Body of pancreas (tissue), 4 donors: ENCODE measurements around the gene TNS3. TPM values are rescaled to one million over a fixed set of nuclear protein-coding genes. Genes with fewer than 3 reads are reported as not detected.

Experiments used
- ATAC-seq: fragments of 150-250 bp; one replicate; pipeline ENCODE4 v1.9.1; 2016
- DNase-seq, 4 donors: peaks; one replicate each; pipeline ENCODE4 v3.0.0-alpha.2; 2019
- H3K27ac ChIP-seq, 4 donors: fragments of 200-600 bp; sonication (generic); 1 replicate in 3 of 4; 2 replicates in 1 of 4; pipeline versions ENCODE4 v1.5.1 to v1.6.1; 2016 to 2019; ENCODE audit warnings: mild to moderate bottlenecking in 1 of 4, mixed read lengths in 1 of 4, moderate library complexity in 1 of 4
- H3K27me3 ChIP-seq, 2 donors: fragments of 200-600 bp; sonication (generic); one replicate each; pipeline ENCODE4 v1.6.0; 2016; ENCODE audit warnings: mild to moderate bottlenecking in 1 of 2
- H3K36me3 ChIP-seq, 2 donors: fragments of 200-600 bp; sonication (generic); replicated peaks in 1 of 2; 2 replicates each; pipeline ENCODE4 v1.5.1; 2016; ENCODE audit warnings: low read depth in 2 of 2; ENCODE audit not compliant: insufficient read depth in 1 of 2
- H3K4me1 ChIP-seq: fragments of 200-600 bp; sonication (generic); one replicate; pipeline ENCODE4 v1.6.0; 2016
- H3K4me3 ChIP-seq, 2 donors: fragments of 200-600 bp; sonication (generic); 1 replicate in 1 of 2; 2 replicates in 1 of 2; pipeline ENCODE4 v1.5.1; 2016 to 2019
- H3K9me3 ChIP-seq, 3 donors: fragments of 200-600 bp; sonication (generic); 1 replicate in 2 of 3; 2 replicates in 1 of 3; pipeline ENCODE4 v1.5.1; 2016
- CTCF ChIP-seq, 7 experiments: fragments of 450-650 bp in 4 of 7; fragments of 200-600 bp in 3 of 7; sonication (generic) in 3 of 7; IDR thresholded peaks; one replicate each; pipeline ENCODE4 v1.5.1; 2016 to 2019; ENCODE audit warnings: antibody characterized with exemption in 7 of 7
- POLR2A ChIP-seq, 3 donors: fragments of 450-650 bp; IDR thresholded peaks; one replicate each; pipeline ENCODE4 v1.6.1; 2016; ENCODE audit warnings: antibody characterized with exemption in 3 of 3, mild to moderate bottlenecking in 2 of 3
- WGBS, 2 donors: methylation state at CpG; one replicate each; pipeline ENCODE4 v1.1.5; 2017; 5-methylcytosine and 5-hydroxymethylcytosine counted together
- intact Hi-C: fragments of 100-400 bp; cut with DNase I; formaldehyde crosslinking; loops from one replicate; pipeline ENCODE4 v1.15.1; 2023
- total RNA-seq, 2 donors: library from RNA; depleted of rRNA; stranded (reverse); fragments of >200 nt; gene quantifications; one replicate each; pipeline ENCODE4 v1.1.0, GENCODE V29; 2016

TNS3 gene
- total RNA-seq, 2 donors from 2014 or later, result 100 to 265 TPM

- H3K27me3 ChIP-seq, result no peaks in the 10 kb centered on the region
- DNase-seq (no peak), ATAC-seq (no peak)
- H3K27ac ChIP-seq, result no peak overlapping the region
- no peak overlapping the region for H3K4me3 ChIP-seq
- H3K4me1 ChIP-seq, result peaks cover 21% of the 10 kb centered on the region
- TF ChIP-seq POLR2A (IDR thresholded peaks at IDR 0.05) (no peak), CTCF (IDR thresholded peaks at IDR 0.05) (no peak)
- H3K36me3 ChIP-seq, result no peaks in the 10 kb centered on the region
- no peaks in the 10 kb centered on the region for H3K9me3 ChIP-seq
- intact Hi-C loops, result no loop called here
These were observed 42.8 kb upstream of the TNS3 start for GRCh38 chr7:47624689-47625088.

GRCh38 chr7:47622946-47623640 is 41.2 kb upstream of the TNS3 start:
- Histone ChIP-seq H3K36me3 (no peaks in the 10 kb centered on the region), H3K27me3 (no peaks in the 10 kb centered on the region), H3K4me3 (no peak overlapping the region), H3K4me1 (peaks cover 21% of the 10 kb centered on the region), H3K9me3 (no peaks in the 10 kb centered on the region), H3K27ac (peak overlapping the region; percentile 27 to 75 (median 44))
- TF ChIP-seq POLR2A (IDR thresholded peaks at IDR 0.05) (no peak), CTCF (IDR thresholded peaks at IDR 0.05) (no peak)
- peak in 3 of 4 donors; percentile 45 to 63 (median 50) for DNase-seq
- intact Hi-C loops, result no loop called here
- peak; percentile 79 for ATAC-seq
- 33 to 42% methylated on average over 11 of the region's 11 CpGs for WGBS, 2 donors

- intact Hi-C loops, result no loop called here
- ATAC-seq, result no peak
- Histone ChIP-seq H3K36me3 (no peaks in the 10 kb centered on the region), H3K4me3 (no peak overlapping the region), H3K9me3 (no peaks in the 10 kb centered on the region), H3K27ac (peak overlapping the region in 3 of 4 donors; percentile 33 to 75 (median 56)), H3K27me3 (no peaks in the 10 kb centered on the region), H3K4me1 (peaks cover 21% of the 10 kb centered on the region)
- DNase-seq, result no peak
- TF ChIP-seq CTCF (IDR thresholded peaks at IDR 0.05) (no peak), POLR2A (IDR thresholded peaks at IDR 0.05) (no peak)
These were observed 40.7 kb upstream of the TNS3 start for GRCh38 chr7:47622586-47622945.

- intact Hi-C loops, result no loop called here
- Histone ChIP-seq H3K9me3 (no peaks in the 10 kb centered on the region), H3K4me3 (no peak overlapping the region), H3K4me1 (peaks cover 21% of the 10 kb centered on the region), H3K27ac (peak overlapping the region in 3 of 4 donors; percentile 28 to 75 (median 56)), H3K27me3 (no peaks in the 10 kb centered on the region), H3K36me3 (no peaks in the 10 kb centered on the region)
- ATAC-seq, result no peak
- 83 to 84% methylated on average over 14 of the region's 14 CpGs for WGBS, 2 donors
- no peak for TF ChIP-seq CTCF (IDR thresholded peaks at IDR 0.05)
- DNase-seq, result no peak
These were observed 40.2 kb upstream of the TNS3 start for GRCh38 chr7:47621979-47622561.

GRCh38 chr7:47621347-47621746 is 39.4 kb upstream of the TNS3 start:
- no peaks in the 10 kb centered on the region for H3K27me3 ChIP-seq
- no peaks in the 10 kb centered on the region for H3K36me3 ChIP-seq
- H3K27ac ChIP-seq, result no peak overlapping the region
- H3K4me1 ChIP-seq, result peaks cover 21% of the 10 kb centered on the region
- no peak overlapping the region for H3K4me3 ChIP-seq
- no peaks in the 10 kb centered on the region for H3K9me3 ChIP-seq
- intact Hi-C loops, result no loop called here
- DNase-seq (no peak), ATAC-seq (no peak)
- 91 to 94% methylated on average over 9 to 12 of the region's 12 CpGs for WGBS, 2 donors
- no peak for TF ChIP-seq POLR2A (IDR thresholded peaks at IDR 0.05)
- no peak for TF ChIP-seq CTCF (IDR thresholded peaks at IDR 0.05)
